NCI-H524 (cell line): ENCODE results near the gene PDZD7.

Source experiments
- DNase-seq, 2 experiments: peaks; one replicate each; lab custom pipeline; 2025; lab: John Stamatoyannopoulos, UW

Gene PDZD7

DNA sequence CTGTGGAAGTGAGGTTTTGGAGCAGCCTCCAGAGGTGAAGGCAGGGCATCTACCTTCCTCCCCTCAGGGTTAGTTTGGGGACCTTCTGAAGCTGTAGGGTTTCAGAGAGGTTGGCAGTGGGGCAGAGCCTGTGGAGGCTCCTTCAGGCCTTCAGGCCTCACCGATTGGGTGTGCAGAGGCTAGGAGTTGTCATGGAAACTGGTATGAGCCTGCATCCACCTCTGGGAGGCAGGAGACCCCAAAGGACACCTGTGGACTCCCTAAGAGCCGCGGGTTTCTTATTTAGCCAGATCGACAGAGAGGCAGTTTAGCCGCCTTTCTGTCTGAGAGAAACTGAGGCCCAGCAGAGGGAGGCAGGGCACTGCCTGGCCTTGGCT lies 29.3 kb downstream of the PDZD7 start:
- no peak for DNase-seq

DNA sequence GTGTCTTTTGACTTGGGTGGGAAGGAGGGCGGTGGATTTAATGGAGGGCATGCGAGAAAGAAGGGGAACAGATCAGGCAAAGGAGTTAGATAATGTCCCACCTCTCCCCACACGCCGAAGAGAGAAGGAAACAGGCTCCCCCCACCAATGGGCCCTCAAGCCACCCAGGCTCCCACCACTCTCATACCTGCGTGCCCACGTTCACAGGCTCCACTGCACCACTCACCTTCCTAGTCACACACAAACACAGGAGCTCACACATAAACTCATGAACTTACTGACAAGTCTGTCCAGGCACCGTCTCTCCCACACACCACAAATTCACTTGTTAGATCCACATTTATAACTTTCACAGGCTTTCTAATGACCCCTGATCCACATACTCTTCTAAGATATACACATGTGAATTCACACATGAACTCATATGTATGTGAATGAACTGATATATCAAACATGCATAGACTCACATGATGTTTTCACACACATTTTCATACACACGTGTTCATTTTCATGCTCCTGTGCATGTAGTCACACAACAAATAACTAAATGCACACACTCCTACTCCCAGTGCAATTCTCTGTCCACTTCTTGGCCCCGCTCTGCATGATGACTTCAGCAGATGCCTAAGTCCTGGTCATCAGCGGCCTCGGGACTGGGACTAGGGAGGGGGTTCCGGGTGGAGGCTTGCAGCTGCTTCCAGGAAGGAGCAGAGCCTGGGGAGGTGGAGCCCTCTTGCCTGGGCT lies 29.8 kb downstream of the PDZD7 start:
- no peak for DNase-seq

DNA sequence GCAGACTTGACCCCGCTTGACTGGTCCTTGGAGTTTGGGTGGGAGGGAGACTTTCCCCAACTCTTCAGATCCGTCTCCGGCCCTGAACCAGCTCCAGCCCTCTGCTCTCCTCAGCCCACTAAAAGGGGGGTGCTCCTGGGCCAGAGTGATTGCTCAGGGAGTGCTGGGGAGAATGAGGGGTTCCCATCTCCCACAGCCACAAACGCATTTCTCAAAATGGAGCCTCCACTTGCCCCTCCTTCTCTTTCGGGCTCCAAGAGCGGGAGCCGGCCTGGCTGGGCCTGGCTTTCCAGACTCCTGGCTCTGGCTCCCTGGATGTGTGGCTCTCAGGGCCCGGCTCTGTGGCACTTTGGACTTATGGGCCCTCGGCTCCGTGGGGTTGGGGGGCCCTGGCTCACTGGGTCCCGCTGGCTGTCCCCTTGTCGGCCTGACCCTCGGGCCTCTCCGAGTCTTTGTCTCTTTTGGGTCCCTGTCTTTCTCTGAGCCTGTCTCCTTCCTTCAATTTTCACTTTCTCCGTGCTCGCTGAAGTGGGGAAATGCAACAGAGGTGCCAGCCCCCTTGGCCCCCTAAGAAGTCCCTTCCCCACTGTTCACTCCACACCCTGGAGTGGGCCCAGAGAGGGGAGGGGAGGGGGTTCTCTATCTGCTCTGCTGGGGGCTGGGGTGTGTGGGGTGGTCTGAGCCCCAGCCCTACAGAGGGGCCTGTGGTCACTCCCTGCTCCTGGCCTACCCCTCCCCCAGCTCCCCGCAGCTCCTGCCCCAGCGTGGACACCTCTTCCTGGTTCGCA lies 30.6 kb downstream of the PDZD7 start:
- no peak for DNase-seq

DNA sequence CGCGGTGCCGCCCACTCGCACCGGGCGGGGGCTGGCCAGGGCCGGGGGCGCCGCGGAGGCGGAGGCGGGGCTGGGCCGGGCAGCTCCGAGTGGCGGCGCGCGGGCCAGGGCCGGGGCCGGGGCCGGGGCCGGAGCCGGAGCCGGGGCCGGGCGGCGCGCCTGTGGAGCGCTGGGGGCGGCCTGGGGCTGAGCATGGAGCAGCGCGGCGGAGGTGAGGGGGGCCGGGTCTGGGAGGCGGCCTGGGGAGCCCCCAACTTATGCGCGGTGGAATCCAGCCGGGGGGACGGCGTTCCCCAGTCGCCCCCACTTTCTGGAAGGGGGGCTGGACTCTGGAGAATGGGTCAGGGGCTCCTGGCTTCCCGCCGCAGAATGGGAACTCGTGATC lies 31.2 kb downstream of the PDZD7 start, which contains the start of gene LZTS2:
TSS of gene LZTS2 (plus strand) at position 67 of the 385 bp plus-strand sequence. CDS start 2,731 bp downstream, outside the sequence.
- DNase-seq = no peak

DNA sequence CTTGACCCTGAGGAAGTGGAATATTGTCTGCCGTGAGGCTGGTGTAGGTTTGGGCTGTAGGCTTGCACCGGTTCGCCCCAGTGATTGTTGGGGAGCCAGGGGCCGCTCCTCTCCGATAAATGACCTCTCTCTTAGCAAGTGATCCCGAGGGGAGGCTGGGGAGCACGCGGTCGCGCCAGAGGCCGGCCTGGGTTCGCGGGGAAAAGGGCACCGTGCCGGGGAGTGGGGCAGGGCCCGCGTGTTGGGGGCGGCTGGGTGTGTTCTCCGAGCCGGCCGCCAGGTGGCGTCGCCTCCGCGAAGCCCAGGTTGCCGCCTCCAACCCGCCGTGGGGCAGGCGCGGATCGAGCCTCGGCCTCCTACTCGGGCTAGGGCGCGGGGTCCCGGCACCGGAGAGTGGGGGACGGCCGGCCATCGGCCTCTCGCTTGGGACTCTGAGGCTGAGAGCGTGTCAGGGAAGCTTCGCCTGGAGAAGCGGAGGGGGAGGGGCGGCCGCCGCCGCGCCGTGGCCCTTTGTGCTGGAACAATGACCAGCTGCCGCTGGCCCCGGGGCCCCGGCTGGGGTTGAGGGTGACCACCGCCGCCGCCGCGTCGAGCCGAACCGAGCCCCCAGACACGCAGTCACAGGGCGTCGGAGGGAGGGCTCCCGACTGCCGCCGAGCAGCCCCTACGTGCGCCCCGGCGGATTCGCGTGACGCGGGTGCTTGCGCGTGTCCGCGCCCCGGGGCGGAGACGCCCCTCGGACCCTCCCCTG lies 31.8 kb downstream of the PDZD7 start:
- peak in 1 of 2 experiments; percentile 12 for DNase-seq

DNA sequence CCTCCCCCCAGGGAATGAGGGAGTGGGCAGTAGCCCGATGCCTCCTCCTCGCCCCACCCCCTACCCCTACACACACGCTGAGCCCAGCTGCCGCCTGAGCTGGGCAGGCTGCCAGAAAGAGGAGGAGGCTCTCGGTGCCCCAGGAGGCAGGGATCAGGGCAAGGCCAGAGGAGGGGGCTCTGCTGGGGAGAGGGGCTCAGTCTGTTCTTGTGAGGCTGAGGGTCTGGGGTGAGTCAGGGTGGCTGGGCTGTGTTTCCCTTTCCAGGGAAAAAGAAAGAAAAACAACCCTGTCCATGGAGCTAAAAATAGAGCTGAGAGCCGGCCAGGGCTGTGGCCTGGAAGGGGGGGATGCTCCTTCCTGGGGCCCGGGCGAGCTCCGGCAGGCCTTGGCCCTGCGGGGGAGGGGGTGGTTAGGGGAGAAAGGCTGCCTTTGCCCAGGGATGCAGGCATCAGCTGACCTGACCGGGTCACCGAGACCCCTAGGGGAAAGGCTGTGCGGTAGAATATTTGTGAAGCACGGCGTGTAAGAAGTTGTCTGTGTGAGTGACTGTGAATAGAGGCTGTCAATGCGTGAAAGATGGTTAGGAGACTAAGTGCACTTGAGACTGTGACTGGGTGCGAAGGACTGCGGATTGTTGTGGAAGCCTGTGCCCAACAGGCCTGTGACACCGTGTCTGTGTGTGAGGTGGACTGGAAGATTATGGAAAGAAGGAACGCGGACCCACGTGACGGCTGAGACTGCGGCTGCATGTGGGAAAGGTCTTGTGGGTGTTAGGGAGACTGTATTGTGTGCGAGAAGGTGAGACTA lies 32.5 kb downstream of the PDZD7 start:
- DNase-seq = peak; percentile 53 to 83

GRCh38 chr10:100997360-100998182 lies 33.4 kb downstream of the PDZD7 start:
- DNase-seq = peak in 1 of 2 experiments; percentile 55

DNA sequence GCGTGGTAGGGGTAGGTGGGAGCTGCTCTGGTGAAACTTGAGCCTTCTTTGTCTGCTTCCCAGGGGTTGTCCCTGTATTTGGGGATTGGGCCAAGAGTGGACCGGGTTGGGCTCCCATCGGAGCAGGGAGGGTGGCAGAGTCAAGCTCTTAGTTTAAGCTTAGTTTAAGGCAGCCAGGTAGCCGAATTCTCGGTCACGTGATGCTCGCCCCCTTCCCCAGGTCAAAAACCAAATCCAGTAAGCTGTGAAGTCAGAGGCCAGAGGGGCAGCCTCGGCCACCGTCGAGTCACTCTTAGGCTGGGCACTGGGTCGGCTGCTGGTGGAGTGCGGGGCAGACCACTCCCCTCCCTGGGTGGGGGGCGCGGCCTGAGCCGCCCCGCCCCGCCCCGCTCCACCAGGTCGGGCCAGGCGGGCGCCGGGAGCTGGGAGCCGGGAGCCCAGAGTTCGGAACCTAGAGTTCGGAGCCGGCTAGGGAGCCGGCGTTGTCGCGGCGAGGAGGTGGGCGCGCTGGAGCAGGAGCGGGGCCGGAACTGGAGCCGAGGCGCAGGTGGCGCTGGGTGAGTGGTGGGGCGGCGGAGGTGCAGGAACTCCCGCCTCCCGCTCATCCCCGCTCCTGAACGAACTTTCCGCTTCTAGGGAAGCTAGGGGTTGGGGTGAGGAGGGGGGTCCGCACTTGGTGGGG lies 34.1 kb downstream of the PDZD7 start:
- no peak for DNase-seq

DNA sequence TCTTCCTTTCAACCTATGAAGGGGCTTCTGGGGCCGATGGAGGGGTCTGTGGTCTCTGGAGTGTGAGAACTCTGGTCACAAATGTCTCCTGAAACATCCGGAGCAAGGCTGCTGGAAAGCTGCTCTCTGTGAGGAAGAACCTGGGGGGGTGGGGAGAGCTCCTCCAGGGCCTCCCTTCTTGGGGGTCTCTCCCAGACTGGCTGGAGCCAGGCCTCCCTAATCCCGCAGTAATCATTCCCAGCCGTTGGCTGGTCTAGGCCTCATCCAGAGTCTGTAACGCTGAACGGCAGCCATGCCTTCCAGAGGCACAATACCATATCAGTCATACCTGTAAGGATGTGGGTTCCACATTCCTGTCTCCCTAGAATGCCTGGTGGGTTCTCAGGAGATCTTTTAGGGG lies 35.7 kb downstream of the PDZD7 start:
- DNase-seq = no peak

GRCh38 chr10:100993986-100994708 lies 36.8 kb downstream of the PDZD7 start:
- peak in 1 of 2 experiments; percentile 18 for DNase-seq

- no peak for DNase-seq
Observed at GRCh38 chr10:100989088-100989487, 41.8 kb downstream of the PDZD7 start.

- no peak for DNase-seq
Observed at GRCh38 chr10:100988166-100988565, 42.8 kb downstream of the PDZD7 start.

GRCh38 chr10:100987685-100988049 lies 43.3 kb downstream of the PDZD7 start:
- no peak for DNase-seq

DNA sequence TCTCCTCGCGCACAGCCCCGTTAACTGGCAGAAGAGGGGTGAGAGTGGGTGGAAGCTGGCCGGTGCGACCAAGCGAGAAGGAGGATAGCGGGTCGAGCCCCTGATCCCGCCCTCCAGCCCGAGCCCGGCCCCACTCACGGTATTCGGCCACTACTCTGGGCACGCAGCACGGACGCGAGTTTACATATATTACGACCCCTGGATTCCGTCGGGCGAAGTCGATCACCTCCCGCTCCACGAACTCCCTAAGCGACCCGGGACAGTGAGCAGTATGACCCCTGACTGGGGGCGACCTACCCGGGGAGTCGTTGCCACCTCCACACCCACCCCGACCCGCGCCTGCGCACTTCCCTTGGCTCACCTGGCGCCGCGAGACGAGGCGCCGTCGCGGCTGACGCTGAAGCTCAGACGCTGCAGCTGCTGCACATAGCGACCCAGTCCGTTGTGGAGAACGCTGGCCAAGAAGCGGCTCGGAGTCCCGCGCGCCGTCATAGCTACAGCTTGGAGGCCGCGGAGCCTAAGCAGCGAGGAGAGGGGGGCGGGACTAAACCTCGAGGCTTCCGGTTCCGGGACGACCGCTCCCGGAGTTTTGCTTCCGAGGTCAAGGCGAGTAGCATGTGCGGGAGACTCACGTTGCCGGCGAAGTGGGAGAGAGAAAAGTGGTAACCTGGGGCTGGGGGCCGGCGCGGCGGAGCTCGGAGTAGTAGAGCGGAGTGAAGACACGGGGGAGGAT lies 43.8 kb downstream of the PDZD7 start, which contains the start of the genes MRPL43 and TWNK:
TSS of gene MRPL43 (minus strand) at position 546 of the 733 bp plus-strand sequence. CDS start at position 492, 54 bp downstream.
TSS of gene TWNK (plus strand) at position 592 of the 733 bp plus-strand sequence. CDS start 668 bp downstream, outside the sequence.
- peak in 1 of 2 experiments; percentile 53 for DNase-seq

GRCh38 chr10:100986623-100986951 lies 44.3 kb downstream of the PDZD7 start:
- DNase-seq = no peak

DNA sequence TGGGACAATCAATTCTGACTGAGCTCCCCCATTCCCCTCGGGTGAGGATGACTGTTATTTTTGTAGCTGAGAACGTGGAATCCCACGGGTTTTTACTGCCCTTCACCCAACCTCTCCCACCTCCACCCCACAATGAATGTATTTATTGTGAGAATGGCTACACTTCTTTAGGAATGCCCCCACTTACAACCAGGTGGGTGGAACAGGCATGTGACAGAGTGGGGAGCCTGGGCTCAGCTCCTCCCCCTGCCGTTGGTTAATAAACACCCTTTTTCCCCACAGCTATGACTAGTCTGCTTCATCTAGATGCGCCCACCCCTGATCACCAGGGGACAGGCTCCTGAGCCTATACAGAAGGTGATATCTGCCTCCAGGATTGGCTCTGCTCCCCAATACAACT lies 45.6 kb downstream of the PDZD7 start:
- no peak for DNase-seq

- DNase-seq = no peak
Observed at GRCh38 chr10:100984672-100985177, 46.2 kb downstream of the PDZD7 start.

DNA sequence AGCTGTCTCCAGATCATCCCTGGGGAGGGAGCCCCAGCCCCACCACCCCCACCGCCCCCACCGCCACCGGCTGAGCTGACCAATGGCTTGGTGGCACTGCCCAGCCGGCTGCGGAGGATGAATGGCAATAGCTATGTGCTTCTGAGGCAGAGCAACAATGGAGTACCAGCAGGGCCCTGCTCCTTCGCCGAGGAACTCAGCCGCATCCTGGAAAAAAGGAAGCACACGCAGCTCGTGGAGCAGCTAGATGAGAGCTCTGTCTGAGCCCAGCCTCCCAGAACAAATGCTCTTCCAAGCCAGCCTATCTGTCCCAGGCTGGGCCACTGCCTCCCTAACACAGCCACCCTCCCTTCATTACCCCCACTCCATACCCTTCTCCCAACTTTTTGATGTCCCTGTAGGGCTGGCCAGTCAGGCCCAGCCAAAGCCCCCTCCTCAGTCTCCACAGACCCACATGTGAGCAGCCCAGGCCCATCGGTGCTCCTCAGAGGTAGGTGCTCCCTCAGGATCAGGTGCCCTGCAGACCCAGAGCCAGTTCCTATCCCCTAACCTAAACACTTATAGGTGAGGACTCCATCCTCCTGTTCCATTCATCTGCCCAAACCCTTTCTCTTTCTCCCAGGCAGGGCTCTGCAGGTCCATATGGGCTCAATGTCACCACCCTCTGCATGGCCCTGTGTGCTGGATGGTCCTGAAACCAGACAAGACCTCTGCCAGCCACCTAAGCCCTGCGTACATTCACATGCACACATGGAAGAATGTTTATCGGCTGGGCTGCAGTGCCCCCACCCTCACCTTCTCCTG lies 46.9 kb downstream of the PDZD7 start:
- DNase-seq = no peak
